LNCaP clone FGC (cell line): ENCODE measurements around the gene GCK.

ENCODE experiments used
- DNase-seq: peaks from one replicate; pipeline ENCODE4 v3.0.0-alpha.2; 2011; ENCODE audit warnings: low read depth
- H3K4me3 ChIP-seq: 2 replicates; pipeline ENCODE4 v1.5.1; 2011; ENCODE audit warnings: mild to moderate bottlenecking, low read depth, low read length, control low read depth
- CTCF ChIP-seq: IDR thresholded peaks from 2 replicates; pipeline ENCODE4 v1.5.1; 2012; ENCODE audit warnings: mild to moderate bottlenecking; ENCODE audit not compliant: control insufficient read depth, insufficient read depth; ENCODE audit errors: extremely low read depth

The GCK gene

GRCh38 chr7:44116789-44117666 lies 72.2 kb downstream of the GCK start:
- no peak for TF ChIP-seq CTCF

GRCh38 chr7:44116087-44116788 lies 73.0 kb downstream of the GCK start:
- H3K4me3 ChIP-seq: no peak overlapping the region
- DNase-seq: no peak
- no peak for TF ChIP-seq CTCF

More at GRCh38 chr7:44116789-44117666, 72.2 kb downstream of the GCK start:
- no peak for DNase-seq
- H3K4me3 ChIP-seq: no peak overlapping the region

GRCh38 chr7:44114586-44115310 lies 74.5 kb downstream of the GCK start:
- DNase-seq: no peak
- no peak overlapping the region for H3K4me3 ChIP-seq
- TF ChIP-seq CTCF: no peak

- H3K4me3 ChIP-seq: no peak overlapping the region
- no peak for TF ChIP-seq CTCF
- no peak for DNase-seq
Measured at GRCh38 chr7:44113764-44114354, 75.4 kb downstream of the GCK start.

- DNase-seq: no peak
Measured at GRCh38 chr7:44112997-44113763, 76.1 kb downstream of the GCK start.

More at GRCh38 chr7:44112997-44113763, 76.1 kb downstream of the GCK start:
- no peak for TF ChIP-seq CTCF
- H3K4me3 ChIP-seq: peak overlapping the region; percentile 50
